G401.6 (cell line): ENCODE measurements around the gene MAP2K7.
"Not testable (repeated sequence)": the region's sequence is repeated elsewhere in the genome, so short reads cannot be mapped to it uniquely, and the experiment has no call there.

Source experiments
- FAIRE-seq: peaks from 2 replicates; lab custom pipeline; 2012; peaks lifted over from hg19 to GRCh38; lab: Jason Lieb, UNC

The MAP2K7 gene

DNA sequence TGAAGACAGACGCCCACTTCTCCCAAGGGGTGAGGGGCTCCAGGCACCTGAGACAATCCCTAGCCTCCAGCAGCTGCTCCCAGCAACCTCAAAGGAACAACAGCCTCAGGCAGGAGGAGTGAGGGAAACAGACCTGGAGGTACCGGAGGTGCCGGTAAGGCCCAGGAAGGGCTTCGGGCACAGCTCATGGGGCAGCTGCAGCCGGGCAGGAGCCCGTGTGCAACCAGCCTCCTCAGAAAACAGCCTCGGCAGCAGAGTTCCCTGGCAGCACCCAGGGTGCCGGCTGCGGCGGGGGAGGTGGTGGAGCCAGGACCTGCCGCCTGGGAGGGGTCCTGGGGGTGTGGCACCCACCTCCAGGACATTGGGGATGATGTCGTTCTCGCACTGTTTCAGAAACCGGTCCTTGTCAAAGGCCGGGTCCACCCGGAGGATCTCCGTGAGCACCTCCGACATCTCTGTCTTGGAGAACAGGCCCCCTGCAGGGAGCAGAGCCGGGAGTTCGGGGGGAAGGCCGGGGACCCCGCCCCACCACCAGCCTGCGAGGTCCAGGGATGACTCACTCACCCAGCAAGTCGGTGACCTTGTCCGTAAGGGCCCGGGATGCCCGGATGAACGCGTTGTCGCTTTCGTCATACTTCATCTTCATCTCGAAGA lies 28.7 kb downstream of the MAP2K7 start:
- FAIRE-seq: no peak

GRCh38 chr19:7932930-7933300 lies 29.2 kb downstream of the MAP2K7 start:
- no peak for FAIRE-seq

DNA sequence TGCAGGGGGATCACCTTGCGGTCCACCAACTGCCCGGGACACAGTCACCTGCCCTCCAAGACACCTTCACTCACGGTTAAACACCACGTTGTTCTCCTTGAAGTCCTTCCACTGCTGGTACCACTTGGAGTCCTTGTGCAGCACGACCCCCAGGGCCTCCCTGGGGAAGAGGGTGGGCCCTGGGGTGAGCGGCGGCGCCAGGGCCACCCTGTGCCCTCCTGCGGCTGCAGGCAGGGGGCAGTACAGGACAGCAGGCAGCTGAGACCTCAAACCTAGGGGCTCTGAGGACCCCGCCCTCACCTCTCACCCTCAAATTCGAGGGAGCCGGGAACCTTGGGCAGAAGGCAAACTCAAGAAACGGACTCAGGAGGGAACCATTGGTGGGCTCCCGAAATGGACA lies 29.7 kb downstream of the MAP2K7 start:
- FAIRE-seq: no peak

- FAIRE-seq: no peak
Observed at GRCh38 chr19:7933828-7934725, 30.4 kb downstream of the MAP2K7 start.

- no peak for FAIRE-seq
Observed at GRCh38 chr19:7934766-7935165, 31.1 kb downstream of the MAP2K7 start.

GRCh38 chr19:7940841-7941240 lies 37.2 kb downstream of the MAP2K7 start:
- FAIRE-seq: no peak

DNA sequence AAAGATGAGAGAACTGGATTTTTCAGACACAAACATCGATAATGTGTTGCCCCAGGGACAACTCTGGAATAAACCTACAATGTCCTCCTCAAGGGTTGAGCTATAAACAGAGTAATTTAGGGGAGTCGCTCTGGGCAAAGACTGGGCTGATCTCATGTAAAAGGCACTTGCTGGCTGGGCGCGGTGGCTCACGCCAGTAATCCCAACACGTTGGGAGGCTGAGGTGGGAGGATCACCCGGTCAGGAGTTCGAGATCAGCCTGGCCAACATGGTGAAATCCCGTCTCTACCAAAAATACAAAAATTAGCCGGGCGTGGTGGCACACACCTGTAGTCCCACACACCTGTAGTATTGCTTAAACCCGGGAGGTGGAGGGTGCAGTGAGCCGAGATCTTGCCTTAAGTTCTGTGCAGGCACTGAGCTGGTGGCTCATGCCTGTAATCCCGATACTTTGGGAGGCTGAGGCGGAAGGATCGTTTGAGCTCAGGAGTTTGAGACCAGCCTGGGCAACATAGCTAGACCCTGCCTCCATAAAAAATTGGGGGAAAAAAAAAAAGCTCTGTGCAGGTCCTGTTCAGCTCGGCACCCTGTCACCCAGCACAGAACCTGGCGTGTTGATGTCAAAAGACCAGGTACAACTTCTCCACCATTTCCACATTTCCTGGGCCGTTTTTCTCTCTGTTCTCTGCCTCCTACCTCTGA lies 38.4 kb downstream of the MAP2K7 start:
- no peak for FAIRE-seq

- no peak for FAIRE-seq
Observed at GRCh38 chr19:7942981-7943443, 39.3 kb downstream of the MAP2K7 start.

DNA sequence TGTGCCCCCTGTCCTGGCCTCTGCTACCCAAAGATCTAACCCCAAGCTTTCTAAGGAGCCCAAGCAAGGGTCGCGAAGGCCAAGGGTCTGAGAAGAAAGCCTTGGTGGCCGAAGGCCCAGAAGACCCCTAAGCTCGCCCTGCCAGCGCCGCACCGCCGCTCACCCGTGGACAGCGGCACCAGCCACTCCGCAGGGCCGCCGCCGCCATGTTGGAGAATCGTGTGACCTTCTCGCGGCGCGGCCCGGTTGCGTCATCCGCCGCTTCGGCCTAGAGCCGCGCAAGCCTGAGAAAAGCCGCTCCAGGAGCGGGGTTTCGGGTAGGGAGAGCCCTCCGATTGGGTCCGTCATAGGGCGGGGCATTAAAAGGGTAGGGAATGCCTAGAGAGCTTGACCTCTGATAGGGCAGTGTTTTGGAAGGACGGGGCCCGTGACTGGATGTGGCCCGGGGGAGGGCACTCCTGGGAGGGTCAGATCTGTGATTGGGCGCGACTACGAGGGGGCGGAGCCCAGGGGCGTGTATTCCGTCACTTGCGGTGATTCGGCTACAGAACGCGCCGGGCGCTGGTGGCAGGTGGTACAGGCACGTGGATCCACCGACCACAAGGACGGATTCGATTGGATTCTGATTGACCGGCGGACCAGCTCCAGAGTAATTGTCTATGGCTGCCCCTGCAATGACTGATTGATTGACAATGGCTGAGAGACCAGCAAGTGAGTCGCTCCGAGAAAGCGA lies 39.9 kb downstream of the MAP2K7 start, which contains the start of gene TIMM44:
Gene TIMM44 (minus strand): TSS at position 223 of the 733 bp plus-strand sequence. CDS start 15 bp downstream, at position 208.
- peak; percentile 99 for FAIRE-seq

DNA sequence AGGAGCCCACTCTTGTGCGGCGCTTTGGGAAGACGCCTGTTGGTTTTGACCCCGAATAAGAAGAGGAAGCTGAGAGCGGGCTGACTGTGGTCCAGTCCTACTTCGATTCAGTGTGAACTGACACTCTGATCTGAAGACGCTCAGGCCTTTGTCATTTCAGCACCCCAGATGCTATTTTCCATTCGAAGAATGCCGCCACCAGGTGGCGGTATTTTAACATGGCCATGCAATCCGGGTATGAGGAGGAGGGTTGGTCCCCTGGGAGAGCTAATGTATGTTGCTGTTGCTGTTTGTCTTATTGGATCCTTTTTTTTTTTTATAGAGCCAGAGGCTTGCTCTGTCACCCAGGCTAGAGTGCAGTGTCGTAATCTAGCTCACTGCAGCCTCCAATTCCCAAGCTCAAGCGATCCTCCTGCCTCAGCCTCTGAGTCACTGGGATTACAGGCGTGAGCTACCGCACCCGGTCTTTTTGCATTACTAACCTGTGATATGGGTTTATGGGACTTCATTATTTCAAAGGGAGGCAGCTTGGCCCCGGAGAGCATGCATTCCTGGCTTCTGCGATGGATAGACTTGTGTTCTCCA lies 40.6 kb downstream of the MAP2K7 start:
- peak; percentile 94 for FAIRE-seq

DNA sequence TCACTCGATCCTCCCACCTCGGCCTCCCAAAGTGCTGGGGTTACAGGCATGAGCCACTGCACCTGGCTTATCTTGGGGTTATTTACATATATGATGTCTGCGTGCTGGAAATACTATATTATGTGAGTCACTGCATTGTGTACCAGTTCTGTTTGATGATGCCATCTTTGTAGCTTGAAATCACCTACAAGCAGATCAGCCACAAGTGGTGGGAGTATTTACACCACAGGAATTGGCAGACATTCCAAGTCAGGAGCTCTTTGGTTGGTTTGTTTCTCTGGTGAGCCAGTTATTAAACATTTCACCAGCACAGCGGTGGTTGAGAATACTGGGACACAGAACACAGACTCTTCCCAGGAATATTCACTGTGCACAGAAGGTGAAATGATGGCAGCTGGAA lies 44.3 kb downstream of the MAP2K7 start:
- no peak for FAIRE-seq

DNA sequence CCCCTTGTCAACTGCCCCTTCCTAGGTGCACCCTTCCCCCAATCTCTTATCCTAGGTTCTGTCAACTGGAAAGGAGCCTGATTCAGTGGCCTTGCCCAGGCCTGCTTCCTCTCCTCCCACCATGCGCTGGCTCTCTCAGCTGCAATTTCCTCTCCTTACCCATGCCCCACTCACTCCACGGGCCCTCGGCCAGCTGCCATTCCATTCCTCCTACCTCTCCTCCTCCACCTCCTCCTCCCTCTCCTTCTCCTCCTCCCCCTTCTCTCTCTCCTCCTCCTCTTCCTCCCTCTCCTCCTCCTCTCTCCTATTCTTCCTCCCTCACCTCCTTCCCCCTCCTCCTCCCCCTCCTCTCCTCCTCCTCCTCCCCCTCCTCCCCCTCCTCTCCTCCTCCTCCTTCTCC lies 49.4 kb downstream of the MAP2K7 start:
- FAIRE-seq: no peak

DNA sequence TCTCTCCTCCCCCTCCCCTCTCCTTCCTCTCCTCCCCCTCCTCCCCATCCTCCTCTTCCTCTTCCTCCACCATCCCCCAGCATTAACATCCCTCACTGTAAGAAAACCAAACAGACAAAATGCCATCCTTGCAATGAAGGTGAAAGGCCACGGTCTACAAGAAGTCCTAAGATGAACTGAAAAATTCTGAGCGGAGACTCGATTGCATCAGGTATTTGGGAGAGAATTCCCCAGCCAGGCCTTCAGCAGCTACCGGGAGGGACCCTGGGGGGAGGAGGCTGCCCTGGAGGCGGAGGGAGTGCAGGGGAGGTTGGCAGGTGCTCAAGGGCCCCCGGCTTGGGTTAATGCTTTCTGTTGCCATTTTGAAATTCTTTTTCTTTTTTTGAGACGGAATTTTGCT lies 49.9 kb downstream of the MAP2K7 start:
- no peak for FAIRE-seq

- no peak for FAIRE-seq
Observed at GRCh38 chr19:7955696-7956095, 52.0 kb downstream of the MAP2K7 start.

DNA sequence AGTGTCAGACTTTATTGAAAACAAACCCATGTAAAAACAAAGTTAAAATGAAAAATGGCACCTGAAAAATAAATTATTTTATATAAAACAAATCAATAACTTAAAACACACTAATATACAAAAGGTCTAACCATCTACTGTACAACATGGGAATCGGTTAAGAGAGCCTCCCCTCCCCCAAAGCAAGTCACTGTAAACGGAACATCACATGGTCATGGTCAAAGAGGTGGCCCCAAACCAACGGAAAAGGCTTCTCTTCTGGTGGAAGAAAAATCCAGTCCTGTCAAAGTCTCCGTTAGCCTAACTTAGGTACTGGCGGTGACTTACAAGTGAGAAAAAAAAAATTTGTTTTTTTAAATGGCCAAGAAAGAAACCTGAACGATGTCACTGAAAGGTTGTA lies 55.5 kb downstream of the MAP2K7 start:
- no peak for FAIRE-seq

GRCh38 chr19:7961082-7961481 lies 57.4 kb downstream of the MAP2K7 start:
- FAIRE-seq: not testable (repeated sequence)

GRCh38 chr19:7961920-7962626 lies 58.4 kb downstream of the MAP2K7 start:
- FAIRE-seq: peak; percentile 42

GRCh38 chr19:7962644-7963268 lies 59.1 kb downstream of the MAP2K7 start:
- FAIRE-seq: no peak

GRCh38 chr19:7963566-7963965 lies 59.9 kb downstream of the MAP2K7 start:
- FAIRE-seq: no peak
